Body of pancreas (tissue), 4 donors: ENCODE data around the gene MAPK8IP1. TPM values are rescaled to one million over a fixed set of nuclear protein-coding genes. Genes with fewer than 3 reads are reported as not detected.

ENCODE experiments used
- ATAC-seq: fragments of 150-250 bp; one replicate; pipeline ENCODE4 v1.9.1; 2016
- DNase-seq, 4 donors: peaks; one replicate each; pipeline ENCODE4 v3.0.0-alpha.2; 2019
- H3K27ac ChIP-seq, 4 donors: fragments of 200-600 bp; sonication (generic); 1 replicate in 3 of 4; 2 replicates in 1 of 4; pipeline versions ENCODE4 v1.5.1 to v1.6.1; 2016 to 2019; ENCODE audit warnings: mild to moderate bottlenecking in 1 of 4, mixed read lengths in 1 of 4, moderate library complexity in 1 of 4
- H3K27me3 ChIP-seq, 2 donors: fragments of 200-600 bp; sonication (generic); one replicate each; pipeline ENCODE4 v1.6.0; 2016; ENCODE audit warnings: mild to moderate bottlenecking in 1 of 2
- H3K36me3 ChIP-seq, 2 donors: fragments of 200-600 bp; sonication (generic); replicated peaks in 1 of 2; 2 replicates each; pipeline ENCODE4 v1.5.1; 2016; ENCODE audit warnings: low read depth in 2 of 2; ENCODE audit not compliant: insufficient read depth in 1 of 2
- H3K4me1 ChIP-seq: fragments of 200-600 bp; sonication (generic); one replicate; pipeline ENCODE4 v1.6.0; 2016
- H3K4me3 ChIP-seq, 2 donors: fragments of 200-600 bp; sonication (generic); 1 replicate in 1 of 2; 2 replicates in 1 of 2; pipeline ENCODE4 v1.5.1; 2016 to 2019
- H3K9me3 ChIP-seq, 3 donors: fragments of 200-600 bp; sonication (generic); 1 replicate in 2 of 3; 2 replicates in 1 of 3; pipeline ENCODE4 v1.5.1; 2016
- POLR2A ChIP-seq, 3 donors: fragments of 450-650 bp; IDR thresholded peaks; one replicate each; pipeline ENCODE4 v1.6.1; 2016; ENCODE audit warnings: antibody characterized with exemption in 3 of 3, mild to moderate bottlenecking in 2 of 3
- WGBS, 2 donors: methylation state at CpG; one replicate each; pipeline ENCODE4 v1.1.5; 2017; 5-methylcytosine and 5-hydroxymethylcytosine counted together
- intact Hi-C: fragments of 100-400 bp; cut with DNase I; formaldehyde crosslinking; loops from one replicate; pipeline ENCODE4 v1.15.1; 2023
- total RNA-seq, 2 donors: library from RNA; depleted of rRNA; stranded (reverse); fragments of >200 nt; gene quantifications; one replicate each; pipeline ENCODE4 v1.1.0, GENCODE V29; 2016
- TF ChIP-seq, protein P1 (sequence below), 7 experiments: fragments of 450-650 bp in 4 of 7; fragments of 200-600 bp in 3 of 7; sonication (generic) in 3 of 7; IDR thresholded peaks; one replicate each; pipeline ENCODE4 v1.5.1; 2016 to 2019; ENCODE audit warnings: antibody characterized with exemption in 7 of 7

Gene MAPK8IP1
- total RNA-seq, 2 donors from 2014 or later: 23.7 to 32.4 TPM

DNA sequence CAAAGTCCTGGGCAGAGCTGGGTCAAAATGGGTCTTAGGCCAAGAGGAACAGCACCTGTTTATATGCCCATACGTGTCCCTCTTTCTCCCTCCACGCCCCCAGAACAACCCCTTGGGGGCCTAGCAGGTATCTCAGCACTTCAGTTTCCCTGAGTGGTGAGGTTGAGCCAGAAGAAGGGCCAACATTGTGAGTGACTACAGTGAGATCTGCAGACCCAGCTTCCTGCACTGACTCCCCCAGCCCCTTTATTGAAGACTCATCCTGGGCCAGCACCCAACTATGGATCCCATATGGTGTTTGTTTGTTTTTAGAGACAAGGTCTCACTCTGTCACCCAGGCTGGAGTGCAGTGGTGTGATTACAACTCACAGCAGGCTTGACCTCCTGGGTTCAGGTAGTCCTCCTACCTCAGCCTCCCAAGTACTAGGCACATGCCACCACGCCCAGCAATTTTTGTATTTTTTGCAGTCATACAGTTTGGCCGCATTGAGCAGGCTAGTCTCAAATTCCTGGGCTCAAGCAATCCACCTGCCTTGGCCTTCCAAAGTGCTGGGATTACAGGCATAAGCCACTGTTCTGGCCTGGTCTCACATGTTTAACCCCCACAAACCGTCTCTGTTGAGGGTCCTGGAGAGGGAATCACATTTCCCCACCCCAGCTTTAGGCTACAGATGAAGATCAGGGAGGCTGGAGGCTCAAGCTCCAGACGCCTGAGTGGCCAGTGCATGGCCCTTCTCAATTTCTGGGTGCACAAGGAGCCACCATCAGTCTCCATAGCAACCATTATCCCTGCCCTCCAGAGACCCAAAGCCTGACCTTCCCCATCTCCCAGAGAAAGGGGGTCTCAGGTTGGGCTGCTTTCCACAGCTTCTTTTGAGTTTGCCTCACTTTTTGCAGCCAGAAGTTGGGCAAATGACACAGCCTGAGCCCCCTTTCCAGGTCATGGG lies 35.4 kb downstream of the MAPK8IP1 start:
- Histone ChIP-seq H3K4me1 (peaks cover 59% of the 10 kb centered on the region), H3K4me3 (no peak overlapping the region), H3K27me3 (no peaks in the 10 kb centered on the region), H3K9me3 (no peaks in the 10 kb centered on the region), H3K27ac (peak overlapping the region; percentile 90 to 97 (median 96)), H3K36me3 (no peaks in the 10 kb centered on the region)
- intact Hi-C loops: no loop called here
- no peak for TF ChIP-seq POLR2A (IDR thresholded peaks at IDR 0.05)
- TF ChIP-seq, protein P1, sequence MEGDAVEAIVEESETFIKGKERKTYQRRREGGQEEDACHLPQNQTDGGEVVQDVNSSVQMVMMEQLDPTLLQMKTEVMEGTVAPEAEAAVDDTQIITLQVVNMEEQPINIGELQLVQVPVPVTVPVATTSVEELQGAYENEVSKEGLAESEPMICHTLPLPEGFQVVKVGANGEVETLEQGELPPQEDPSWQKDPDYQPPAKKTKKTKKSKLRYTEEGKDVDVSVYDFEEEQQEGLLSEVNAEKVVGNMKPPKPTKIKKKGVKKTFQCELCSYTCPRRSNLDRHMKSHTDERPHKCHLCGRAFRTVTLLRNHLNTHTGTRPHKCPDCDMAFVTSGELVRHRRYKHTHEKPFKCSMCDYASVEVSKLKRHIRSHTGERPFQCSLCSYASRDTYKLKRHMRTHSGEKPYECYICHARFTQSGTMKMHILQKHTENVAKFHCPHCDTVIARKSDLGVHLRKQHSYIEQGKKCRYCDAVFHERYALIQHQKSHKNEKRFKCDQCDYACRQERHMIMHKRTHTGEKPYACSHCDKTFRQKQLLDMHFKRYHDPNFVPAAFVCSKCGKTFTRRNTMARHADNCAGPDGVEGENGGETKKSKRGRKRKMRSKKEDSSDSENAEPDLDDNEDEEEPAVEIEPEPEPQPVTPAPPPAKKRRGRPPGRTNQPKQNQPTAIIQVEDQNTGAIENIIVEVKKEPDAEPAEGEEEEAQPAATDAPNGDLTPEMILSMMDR (IDR thresholded peaks at IDR 0.05): no peak
- WGBS, 2 donors: 76 to 83% methylated on average over 6 of the region's 6 CpGs
- DNase-seq (peak in 2 of 4 donors; percentile 2 to 10), ATAC-seq (no peak)

DNA sequence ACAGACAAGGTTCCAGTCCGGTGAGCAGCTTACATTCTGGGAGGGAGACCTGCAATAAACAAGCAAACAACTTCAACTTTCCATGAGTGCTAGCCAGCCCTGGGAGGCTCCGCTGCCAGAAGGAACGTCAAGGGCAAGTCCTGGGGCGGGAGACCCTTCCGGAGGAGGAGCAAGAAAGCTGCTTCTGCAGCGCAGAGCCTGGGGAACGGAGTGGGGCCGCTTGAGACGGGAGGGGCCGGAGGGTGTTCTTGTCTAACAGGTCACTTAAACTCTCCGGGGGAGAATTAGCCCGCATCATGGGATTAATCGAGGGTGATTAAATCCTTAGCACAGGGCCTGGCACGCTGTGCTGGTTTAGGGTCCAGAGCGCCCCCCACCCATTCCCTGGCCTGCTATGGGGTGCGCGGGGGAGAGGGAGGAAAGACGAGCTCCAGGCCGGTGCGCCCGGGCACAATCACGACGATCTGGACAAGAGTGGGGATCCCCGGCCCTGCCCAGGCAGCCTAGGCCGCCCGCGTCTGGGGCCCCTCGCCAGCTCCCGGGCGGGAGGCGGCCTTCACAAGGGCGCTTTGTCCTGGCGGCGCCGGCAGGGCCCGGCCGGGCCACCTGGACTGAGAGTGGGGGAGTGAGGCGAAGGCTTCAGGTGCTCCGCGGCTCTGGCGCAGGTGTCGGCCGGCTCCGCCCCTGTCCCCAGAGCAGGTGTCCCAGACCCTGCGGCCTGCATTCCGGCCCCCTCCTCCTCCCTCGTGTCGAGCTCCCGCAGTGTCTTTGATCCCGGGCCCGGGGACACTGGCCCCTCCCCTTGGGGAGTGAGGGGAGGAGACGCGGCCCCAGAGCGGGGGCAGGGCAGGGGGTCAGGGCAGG lies 36.3 kb downstream of the MAPK8IP1 start:
- intact Hi-C loops: no loop called here
- DNase-seq: peak; percentile 91 to 97 (median 96)
- Histone ChIP-seq H3K9me3 (no peaks in the 10 kb centered on the region), H3K4me3 (peak overlapping the region; percentile 9 to 57), H3K36me3 (no peaks in the 10 kb centered on the region), H3K4me1 (peaks cover 49% of the 10 kb centered on the region), H3K27ac (peak overlapping the region; percentile 90 to 97 (median 96)), H3K27me3 (no peaks in the 10 kb centered on the region)
- TF ChIP-seq, protein P1 (IDR thresholded peaks at IDR 0.05): peak in 3 of 7 experiments; percentile 22 to 25 (median 23)
- TF ChIP-seq POLR2A (IDR thresholded peaks at IDR 0.05): peak; percentile 87 to 93 (median 91)
- WGBS, 2 donors: 10 to 12% methylated on average over 22 to 54 of the region's 54 CpGs
- peak; percentile 67 for ATAC-seq

DNA sequence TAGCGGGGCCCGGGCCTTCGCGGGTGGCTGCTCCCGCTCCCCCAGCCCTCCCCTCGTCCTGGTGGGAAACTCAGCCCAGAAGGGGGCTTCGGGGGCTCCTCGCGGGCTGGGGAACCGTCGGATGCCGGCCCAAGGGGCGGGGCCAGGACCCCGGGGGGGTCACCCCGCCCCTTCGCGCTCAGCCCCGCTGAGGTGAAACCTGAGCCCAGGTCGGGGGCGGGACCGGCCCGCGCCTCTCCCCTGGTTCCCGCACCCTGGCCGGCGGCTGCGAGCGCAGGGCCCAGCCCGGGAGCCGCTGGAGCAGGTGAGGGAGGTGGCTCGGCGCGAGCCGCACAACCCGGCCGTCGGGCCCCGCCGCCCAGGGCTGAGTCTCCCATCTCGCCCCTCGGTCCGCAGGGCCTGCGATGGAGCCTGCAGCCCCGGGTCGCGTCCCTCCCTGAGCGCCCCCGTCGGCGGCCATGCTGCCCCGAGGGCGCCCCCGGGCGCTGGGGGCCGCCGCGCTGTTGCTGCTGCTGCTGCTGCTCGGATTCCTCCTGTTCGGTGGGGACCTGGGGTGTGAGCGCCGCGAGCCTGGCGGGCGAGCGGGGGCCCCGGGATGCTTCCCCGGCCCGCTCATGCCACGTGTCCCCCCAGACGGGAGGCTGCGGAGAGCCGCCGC lies 37.1 kb downstream of the MAPK8IP1 start, which contains the start of gene LARGE2:
Gene LARGE2, plus strand, starts transcription at position 232 of the 658 bp plus-strand sequence. Its CDS starts 227 bp downstream, at position 459.
- peak within 1 kb of the TSS; percentile 90 to 97 (median 96) for H3K27ac ChIP-seq
- intact Hi-C loops: no loop called here

More for the DNA sequence above, 37.1 kb downstream of the MAPK8IP1 start, which contains the start of gene LARGE2:
- TF ChIP-seq POLR2A (IDR thresholded peaks at IDR 0.05): peak in 1 of 3 donors; percentile 57
- TF ChIP-seq, protein P1 (IDR thresholded peaks at IDR 0.05): no peak
- Histone ChIP-seq H3K9me3 (no peaks in the 10 kb centered on the region), H3K4me3 (peak within 1 kb of the TSS; percentile 9 to 57), H3K36me3 (no peaks in the 10 kb centered on the region), H3K4me1 (peaks cover 42% of the 10 kb centered on the region), H3K27me3 (no peaks in the 10 kb centered on the region)
- WGBS, 2 donors: 0% methylated on average over 57 of the region's 73 CpGs; no CpG with 5 or more reads in 1 of the 2 donors
- ATAC-seq (peak; percentile 65), DNase-seq (peak; percentile 85 to 88 (median 86))
